AG04449 (cell line): ENCODE data around the gene HOMER2.

Experiments
- CTCF ChIA-PET: fragments of 350-600 bp; formaldehyde crosslinking; extraction: SDS; loops from one replicate; lab custom pipeline; 2021; ENCODE audit warnings: antibody characterized with exemption; lab: Yijun Ruan, JAX
- POLR2A ChIA-PET: fragments of 400-600, 350-600 bp; formaldehyde crosslinking; extraction: SDS; loops from one replicate; lab custom pipeline; 2020; ENCODE audit warnings: antibody characterized with exemption, inconsistent platforms; lab: Yijun Ruan, JAX
- DNase-seq: peaks from one replicate; pipeline ENCODE4 v3.0.0-alpha.2; 2010; ENCODE audit warnings: low read depth, low spot score
- H3K4me3 ChIP-seq: 2 replicates; pipeline ENCODE4 v1.5.1; 2011; ENCODE audit warnings: low read depth, mild to moderate bottlenecking, control low read depth, low read length
- CTCF ChIP-seq: IDR thresholded peaks from one replicate; pipeline ENCODE4 v1.5.1; 2011; ENCODE audit warnings: mild to moderate bottlenecking, moderate library complexity, low read length, control low read depth, inconsistent platforms; ENCODE audit not compliant: insufficient read depth; ENCODE audit errors: missing control alignments

Gene HOMER2

GRCh38 chr15:82910721-82911120, 41.8 kb downstream of the HOMER2 start:
- CTCF ChIA-PET, result no interaction called here
- no peak for TF ChIP-seq CTCF
- no peak overlapping the region for H3K4me3 ChIP-seq
- no peak for DNase-seq
- POLR2A ChIA-PET, result no interaction called here

- POLR2A ChIA-PET, result no interaction called here
- no peak for TF ChIP-seq CTCF
- no peak for DNase-seq
- H3K4me3 ChIP-seq, result no peak overlapping the region
- CTCF ChIA-PET, result no interaction called here
Measured at GRCh38 chr15:82909080-82909815, 43.3 kb downstream of the HOMER2 start.

DNA sequence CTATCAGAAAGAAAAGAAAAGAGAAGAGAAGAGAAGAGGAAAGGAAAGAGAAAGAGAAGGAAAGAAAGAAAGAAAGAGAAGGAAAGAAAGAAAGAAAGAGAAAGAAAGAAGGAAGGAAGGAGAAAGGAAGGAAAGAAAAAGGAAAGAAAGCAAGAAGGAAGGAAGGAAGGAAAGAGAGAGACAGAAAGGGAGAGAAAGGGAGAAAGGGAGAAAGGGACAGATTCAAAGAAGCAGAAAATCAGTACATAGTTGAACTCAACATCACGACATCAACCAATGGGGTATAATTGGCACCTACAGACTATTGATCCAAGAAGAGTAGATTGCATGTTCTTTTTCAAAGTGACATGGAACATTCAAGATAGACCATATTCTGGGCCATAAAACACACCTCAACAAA, 45.2 kb downstream of the HOMER2 start:
- no peak for DNase-seq
- TF ChIP-seq CTCF, result no peak
- ChIA-PET CTCF (no interaction called here), POLR2A (no interaction called here)
- no peak overlapping the region for H3K4me3 ChIP-seq

DNA sequence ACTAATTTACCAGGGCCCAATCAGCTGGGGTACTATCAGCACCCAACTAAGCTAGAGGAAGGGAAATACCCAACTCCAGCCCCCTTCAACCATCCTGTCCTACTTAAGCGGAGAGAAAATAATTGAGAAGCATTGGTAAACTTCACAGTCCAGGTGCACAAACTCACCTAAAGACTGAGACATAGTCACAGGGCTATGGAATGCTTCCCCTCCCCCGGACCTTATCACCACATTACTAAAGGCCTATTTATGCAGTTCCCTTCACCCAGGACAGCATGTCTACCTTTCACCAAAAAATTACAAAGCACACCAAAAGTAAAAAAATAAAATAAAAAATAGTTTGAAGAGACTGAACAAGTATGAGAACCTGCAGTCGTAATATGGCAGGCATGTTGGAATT, 47.9 kb downstream of the HOMER2 start:
- DNase-seq, result no peak
- ChIA-PET POLR2A (no interaction called here), CTCF (no interaction called here)
- no peak overlapping the region for H3K4me3 ChIP-seq
- TF ChIP-seq CTCF, result no peak

- ChIA-PET CTCF (no interaction called here), POLR2A (no interaction called here)
- DNase-seq, result no peak
- no peak for TF ChIP-seq CTCF
- H3K4me3 ChIP-seq, result no peak overlapping the region
Measured at GRCh38 chr15:82903511-82903910, 49.0 kb downstream of the HOMER2 start.

- no peak for DNase-seq
- POLR2A ChIA-PET, result no interaction called here
- CTCF ChIA-PET, result interaction anchor here (1.0 kb wide), 1 partner anchor 360 kb away, joined by 3 read pairs; no protein-coding TSS in a partner anchor
- H3K4me3 ChIP-seq, result no peak overlapping the region
- no peak for TF ChIP-seq CTCF
Measured at GRCh38 chr15:82901114-82901805, 51.3 kb downstream of the HOMER2 start.
